ENCODE data around the gene CMYA5.
"Not testable (repeated sequence)": the region's sequence is repeated elsewhere in the genome, so short reads cannot be mapped to it uniquely, and the experiment has no call there.

CMYA5 gene

GRCh38 chr5:79762929-79763328, 73.3 kb downstream of the CMYA5 start:
- ATAC-seq (ENCODE audit: low read depth) = no peak
- DNase-seq (ENCODE audit: low spot score) = no peak
- no peaks in the 10 kb centered on the region for H3K36me3 ChIP-seq (ENCODE audit: low read depth)
- no peak for TF ChIP-seq CTCF (IDR thresholded peaks at IDR 0.05; ENCODE audit: poor library complexity, severe bottlenecking)
- H3K4me1 ChIP-seq (ENCODE audit: insufficient read depth, poor library complexity, severe bottlenecking) = no peaks in the 10 kb centered on the region
- H3K9me3 ChIP-seq (ENCODE audit: severe bottlenecking) = no peaks in the 10 kb centered on the region
- H3K27me3 ChIP-seq (ENCODE audit: insufficient read depth, poor library complexity, severe bottlenecking) = no peaks in the 10 kb centered on the region
- H3K4me3 ChIP-seq (ENCODE audit: severe bottlenecking) = no peak overlapping the region
- H3K27ac ChIP-seq (ENCODE audit: poor library complexity, severe bottlenecking) = no peak overlapping the region

GRCh38 chr5:79764147-79764546, 74.5 kb downstream of the CMYA5 start:
- H3K9me3 ChIP-seq (ENCODE audit: severe bottlenecking); DNase-seq (ENCODE audit: low spot score); H3K27ac ChIP-seq (ENCODE audit: poor library complexity, severe bottlenecking); H3K36me3 ChIP-seq (ENCODE audit: low read depth); H3K4me3 ChIP-seq (ENCODE audit: severe bottlenecking); H3K4me1 ChIP-seq (ENCODE audit: insufficient read depth, poor library complexity, severe bottlenecking); ATAC-seq (ENCODE audit: low read depth); H3K27me3 ChIP-seq (ENCODE audit: insufficient read depth, poor library complexity, severe bottlenecking): not testable (repeated sequence)

DNA sequence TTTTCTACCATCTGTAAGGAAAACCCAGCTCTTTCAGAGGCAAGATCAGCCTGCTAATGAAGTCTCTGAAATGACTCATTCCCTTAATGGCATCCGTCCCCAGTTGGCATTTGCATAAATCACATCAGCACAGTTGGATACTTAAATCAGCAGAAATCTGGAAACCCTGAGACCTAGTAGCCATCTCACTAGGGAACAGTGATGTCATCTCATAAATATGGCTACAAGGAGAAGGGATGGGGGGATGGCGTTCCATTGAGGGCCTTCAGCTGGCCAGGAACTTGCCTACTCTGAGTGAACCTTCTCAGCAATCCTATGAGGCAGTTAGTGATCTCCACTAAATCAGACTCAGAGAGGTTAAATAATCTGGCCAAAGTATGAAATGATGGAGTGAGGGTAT, 81.8 kb downstream of the CMYA5 start:
- no peak overlapping the region for H3K27ac ChIP-seq (ENCODE audit: poor library complexity, severe bottlenecking)
- no peaks in the 10 kb centered on the region for H3K9me3 ChIP-seq (ENCODE audit: severe bottlenecking)
- H3K27me3 ChIP-seq (ENCODE audit: insufficient read depth, poor library complexity, severe bottlenecking) = no peaks in the 10 kb centered on the region
- no peaks in the 10 kb centered on the region for H3K4me1 ChIP-seq (ENCODE audit: insufficient read depth, poor library complexity, severe bottlenecking)
- no peaks in the 10 kb centered on the region for H3K36me3 ChIP-seq (ENCODE audit: low read depth)
- no peak overlapping the region for H3K4me3 ChIP-seq (ENCODE audit: severe bottlenecking)
- TF ChIP-seq CTCF (IDR thresholded peaks at IDR 0.05; ENCODE audit: poor library complexity, severe bottlenecking) = no peak
- DNase-seq (ENCODE audit: low spot score) = no peak
- ATAC-seq (ENCODE audit: low read depth) = no peak

- Histone ChIP-seq H3K36me3 (ENCODE audit: low read depth) (no peaks in the 10 kb centered on the region), H3K9me3 (ENCODE audit: severe bottlenecking) (no peaks in the 10 kb centered on the region), H3K27ac (ENCODE audit: poor library complexity, severe bottlenecking) (no peak overlapping the region), H3K27me3 (ENCODE audit: insufficient read depth, poor library complexity, severe bottlenecking) (no peaks in the 10 kb centered on the region), H3K4me3 (ENCODE audit: severe bottlenecking) (no peak overlapping the region), H3K4me1 (ENCODE audit: insufficient read depth, poor library complexity, severe bottlenecking) (no peaks in the 10 kb centered on the region)
- DNase-seq (ENCODE audit: low spot score) = no peak
- no peak for ATAC-seq (ENCODE audit: low read depth)
- TF ChIP-seq CTCF (IDR thresholded peaks at IDR 0.05; ENCODE audit: poor library complexity, severe bottlenecking) = no peak
Observed at GRCh38 chr5:79772651-79773050, 83.0 kb downstream of the CMYA5 start.

GRCh38 chr5:79773612-79774011, 84.0 kb downstream of the CMYA5 start:
- no peaks in the 10 kb centered on the region for H3K36me3 ChIP-seq (ENCODE audit: low read depth)
- no peak for ATAC-seq (ENCODE audit: low read depth)
- H3K9me3 ChIP-seq (ENCODE audit: severe bottlenecking) = no peaks in the 10 kb centered on the region
- DNase-seq (ENCODE audit: low spot score) = no peak
- no peak overlapping the region for H3K4me3 ChIP-seq (ENCODE audit: severe bottlenecking)
- H3K4me1 ChIP-seq (ENCODE audit: insufficient read depth, poor library complexity, severe bottlenecking) = no peaks in the 10 kb centered on the region
- TF ChIP-seq CTCF (IDR thresholded peaks at IDR 0.05; ENCODE audit: poor library complexity, severe bottlenecking) = no peak
- H3K27ac ChIP-seq (ENCODE audit: poor library complexity, severe bottlenecking) = no peak overlapping the region
- no peaks in the 10 kb centered on the region for H3K27me3 ChIP-seq (ENCODE audit: insufficient read depth, poor library complexity, severe bottlenecking)
